CD14-positive monocyte (primary cell): Measurements from ENCODE around the gene SLK. TPM values are rescaled to one million over a fixed set of nuclear protein-coding genes. Genes with fewer than 3 reads are reported as not detected.

ENCODE experiments used
- DNase-seq, 3 donors: peaks; one replicate each; pipeline ENCODE4 v3.0.0-alpha.2; 2011 to 2022
- H2AFZ ChIP-seq: 2 replicates; pipeline ENCODE4 v1.6.0; 2012; ENCODE audit warnings: mild to moderate bottlenecking, low read depth, low read length, inconsistent platforms; ENCODE audit not compliant: insufficient read depth, poor library complexity, severe bottlenecking
- H3K27ac ChIP-seq, 2 donors: 1 replicate in 1 of 2; 2 replicates in 1 of 2; pipeline ENCODE4 v1.5.1; 2012 to 2013; ENCODE audit warnings: low read length in 2 of 2, control low read depth in 1 of 2, inconsistent platforms in 1 of 2, low read depth in 1 of 2, mild to moderate bottlenecking in 1 of 2
- H3K27me3 ChIP-seq, 2 donors: one replicate each; pipeline versions ENCODE4 v1.6.0 to v1.6.1; 2011 to 2013; ENCODE audit warnings: low read length in 2 of 2; ENCODE audit not compliant: control insufficient read depth in 2 of 2, insufficient read depth in 2 of 2
- H3K36me3 ChIP-seq, 2 donors: replicated peaks in 1 of 2; 1 replicate in 1 of 2; 2 replicates in 1 of 2; pipeline versions ENCODE4 v1.5.1 to v1.6.1; 2012 to 2013; ENCODE audit warnings: low read length in 2 of 2, control low read depth in 1 of 2, inconsistent platforms in 1 of 2, mild to moderate bottlenecking in 1 of 2; ENCODE audit not compliant: insufficient read depth in 2 of 2, control insufficient read depth in 1 of 2
- H3K4me1 ChIP-seq, 2 donors: 1 replicate in 1 of 2; 2 replicates in 1 of 2; pipeline versions ENCODE4 v1.5.1 to v1.6.1; 2012 to 2013; ENCODE audit warnings: low read length in 2 of 2, control low read depth in 1 of 2, inconsistent platforms in 1 of 2, mild to moderate bottlenecking in 1 of 2, moderate library complexity in 1 of 2; ENCODE audit not compliant: insufficient read depth in 2 of 2, control insufficient read depth in 1 of 2
- H3K4me2 ChIP-seq: replicated peaks from 2 replicates; pipeline ENCODE3; 2012; ENCODE audit warnings: low read length, moderate library complexity, mild to moderate bottlenecking; ENCODE audit not compliant: poor library complexity, severe bottlenecking; ENCODE audit errors: extremely low read depth
- H3K4me3 ChIP-seq, 3 experiments: fragments of 200-600 bp in 1 of 3; sonication (generic) in 1 of 3; replicated peaks in 1 of 3; 1 replicate in 2 of 3; 2 replicates in 1 of 3; pipeline ENCODE4 v1.5.1; 2011 to 2013; ENCODE audit warnings: low read length in 3 of 3, mild to moderate bottlenecking in 3 of 3, control low read depth in 2 of 3, low read depth in 2 of 3, inconsistent platforms in 1 of 3, moderate library complexity in 1 of 3
- H3K79me2 ChIP-seq: 2 replicates; pipeline ENCODE4 v1.6.0; 2012; ENCODE audit warnings: mild to moderate bottlenecking, control low read depth, inconsistent platforms, low read length, moderate library complexity; ENCODE audit not compliant: insufficient read depth
- H3K9ac ChIP-seq: 2 replicates; pipeline ENCODE4 v1.6.0; 2017; ENCODE audit warnings: low read length, mild to moderate bottlenecking; ENCODE audit not compliant: insufficient read depth, poor library complexity, severe bottlenecking
- H3K9me3 ChIP-seq, 2 donors: replicated peaks in 1 of 2; 1 replicate in 1 of 2; 2 replicates in 1 of 2; pipeline versions ENCODE4 v1.5.1 to v1.6.1; 2012 to 2013; ENCODE audit warnings: low read length in 2 of 2, control low read depth in 1 of 2; ENCODE audit not compliant: control insufficient read depth in 1 of 2, insufficient read depth in 1 of 2
- H4K20me1 ChIP-seq: 2 replicates; pipeline ENCODE4 v1.6.0; 2012; ENCODE audit warnings: mild to moderate bottlenecking, low read length, control low read depth, moderate library complexity; ENCODE audit not compliant: insufficient read depth
- H3K27ac Mint-ChIP-seq, 7 donors: one replicate each; pipeline ENCODE4 v1.8.0; 2020; ENCODE audit warnings: mild to moderate bottlenecking in 7 of 7, mixed read lengths in 7 of 7, moderate library complexity in 6 of 7, inconsistent platforms in 2 of 7
- H3K27me3 Mint-ChIP-seq, 3 donors: one replicate each; pipeline ENCODE4 v1.8.0; 2021 to 2022; ENCODE audit warnings: low read depth in 3 of 3, mild to moderate bottlenecking in 3 of 3, mixed read lengths in 3 of 3, moderate library complexity in 3 of 3, inconsistent platforms in 1 of 3
- H3K36me3 Mint-ChIP-seq, 2 donors: one replicate each; pipeline ENCODE4 v1.8.0; 2020; ENCODE audit warnings: mixed read lengths in 2 of 2, inconsistent platforms in 1 of 2, mild to moderate bottlenecking in 1 of 2
- H3K4me1 Mint-ChIP-seq: one replicate; pipeline ENCODE4 v1.8.0; 2020; ENCODE audit warnings: mild to moderate bottlenecking, mixed read lengths
- H3K4me3 Mint-ChIP-seq, 2 donors: one replicate each; pipeline ENCODE4 v1.8.0; 2020; ENCODE audit warnings: mild to moderate bottlenecking in 2 of 2, mixed read lengths in 2 of 2, moderate library complexity in 1 of 2
- H3K9me3 Mint-ChIP-seq, 7 donors: one replicate each; pipeline ENCODE4 v1.8.0; 2020 to 2022; ENCODE audit warnings: mixed read lengths in 7 of 7, mild to moderate bottlenecking in 6 of 7, moderate library complexity in 6 of 7, inconsistent platforms in 2 of 7
- CTCF ChIP-seq: fragments of 200-600 bp; IDR thresholded peaks from one replicate; pipeline ENCODE4 v1.8.0; 2022; ENCODE audit warnings: antibody characterized with exemption, mild to moderate bottlenecking
- WGBS: methylation state at CpG from one replicate; pipeline ENCODE4 v1.1.5; 2013; ENCODE audit warnings: missing lambda C conversion rate; ENCODE audit not compliant: insufficient coverage; 5-methylcytosine and 5-hydroxymethylcytosine counted together
- intact Hi-C, 2 donors: fragments of 100-400 bp; cut with micrococcal nuclease; formaldehyde crosslinking; loops; one replicate each; pipeline versions ENCODE4 v1.15.0 to v1.15.1; 2023
- polyA plus RNA-seq, 3 donors: library from polyadenylated mRNA; depleted of rRNA in 1 of 3; unstranded in 2 of 3; stranded (reverse) in 1 of 3; fragments of 300-500 nt in 2 of 3; fragments of >200 nt in 1 of 3; fragmentation: Illumina TruSeq in 2 of 3; gene quantifications; 1 replicate in 2 of 3; 2 replicates in 1 of 3; pipeline ENCODE4 v1.2.3, GENCODE V29; 2012 to 2021

SLK gene
- polyA plus RNA-seq, 3 donors: 2.9 to 6.5 (median 4.4) TPM

- no peak for DNase-seq
- H3K36me3 ChIP-seq: peaks cover 2 to 7% of the 10 kb centered on the region in 2 donors
- no peak overlapping the region for H3K4me2 ChIP-seq
- intact Hi-C loops: no loop called here
- Mint-ChIP-seq H3K9me3 (no peaks in the 10 kb centered on the region), H3K4me1 (peaks cover 4% of the 10 kb centered on the region), H3K27me3 (peaks cover 3 to 5% (median 4%) of the 10 kb centered on the region in 3 donors), H3K4me3 (no peak overlapping the region), H3K27ac (no peak overlapping the region), H3K36me3 (peaks cover 4 to 6% of the 10 kb centered on the region in 2 donors)
- H3K4me3 ChIP-seq: no peak overlapping the region
- H3K27me3 ChIP-seq: no peaks in the 10 kb centered on the region
- H3K27ac ChIP-seq: no peak overlapping the region
- no peaks in the 10 kb centered on the region for H3K79me2 ChIP-seq
- H3K9me3 ChIP-seq: no peaks in the 10 kb centered on the region
- H3K9ac ChIP-seq: no peak overlapping the region
- H2AFZ ChIP-seq: no peak overlapping the region
- H4K20me1 ChIP-seq: no peaks in the 10 kb centered on the region
- no peak for TF ChIP-seq CTCF
- WGBS: 86% methylated on average over 15 of the region's 16 CpGs
- no peaks in the 10 kb centered on the region for H3K4me1 ChIP-seq
These were observed 70.5 kb downstream of the SLK start for GRCh38 chr10:104037261-104037951.

DNA sequence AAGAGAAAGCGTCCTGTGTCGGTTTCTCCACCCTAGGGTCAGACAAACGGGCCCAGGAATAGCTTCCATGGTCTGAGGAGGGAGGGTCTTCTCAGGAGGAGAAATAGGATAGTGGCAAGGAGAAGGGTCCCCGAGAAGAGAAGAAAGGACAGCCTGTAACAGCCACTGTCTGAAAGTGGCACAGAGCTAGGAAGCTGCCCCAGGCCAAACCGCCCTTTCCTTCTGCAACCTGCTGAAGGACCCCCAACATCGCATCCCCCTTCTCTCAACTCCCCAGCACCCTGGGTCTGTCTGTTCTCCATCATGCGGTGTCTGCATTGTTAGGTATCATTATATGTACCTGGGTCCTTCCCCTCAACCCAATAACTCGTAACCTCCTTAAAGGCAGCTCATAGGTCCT lies 71.6 kb downstream of the SLK start:
- intact Hi-C loops: no loop called here
- H3K9me3 Mint-ChIP-seq: no peaks in the 10 kb centered on the region
- no peaks in the 10 kb centered on the region for H4K20me1 ChIP-seq
- H3K4me2 ChIP-seq: no peak overlapping the region
- no peak for DNase-seq
- H3K27me3 ChIP-seq: no peaks in the 10 kb centered on the region
- H3K27me3 Mint-ChIP-seq: peaks cover 3 to 5% (median 4%) of the 10 kb centered on the region in 3 donors
- H3K36me3 ChIP-seq: no peaks in the 10 kb centered on the region
- H3K9ac ChIP-seq: no peak overlapping the region
- no peak overlapping the region for H3K4me3 ChIP-seq
- no peak for TF ChIP-seq CTCF
- WGBS: 89% methylated on average over 5 of the region's 8 CpGs
- H3K4me3 Mint-ChIP-seq: no peak overlapping the region
- no peak overlapping the region for H3K27ac ChIP-seq
- no peaks in the 10 kb centered on the region for H3K36me3 Mint-ChIP-seq
- no peaks in the 10 kb centered on the region for H3K9me3 ChIP-seq
- no peaks in the 10 kb centered on the region for H3K4me1 ChIP-seq
- no peaks in the 10 kb centered on the region for H3K4me1 Mint-ChIP-seq
- H2AFZ ChIP-seq: no peak overlapping the region
- H3K79me2 ChIP-seq: no peaks in the 10 kb centered on the region
- H3K27ac Mint-ChIP-seq: no peak overlapping the region
